ENCODE results near the gene SCYGR6. TPM values are rescaled to one million over a fixed set of nuclear protein-coding genes. Genes with fewer than 3 reads are reported as not detected.

SCYGR6 gene
- total RNA-seq, 1 experiment from 2014 or later: not detected

DNA sequence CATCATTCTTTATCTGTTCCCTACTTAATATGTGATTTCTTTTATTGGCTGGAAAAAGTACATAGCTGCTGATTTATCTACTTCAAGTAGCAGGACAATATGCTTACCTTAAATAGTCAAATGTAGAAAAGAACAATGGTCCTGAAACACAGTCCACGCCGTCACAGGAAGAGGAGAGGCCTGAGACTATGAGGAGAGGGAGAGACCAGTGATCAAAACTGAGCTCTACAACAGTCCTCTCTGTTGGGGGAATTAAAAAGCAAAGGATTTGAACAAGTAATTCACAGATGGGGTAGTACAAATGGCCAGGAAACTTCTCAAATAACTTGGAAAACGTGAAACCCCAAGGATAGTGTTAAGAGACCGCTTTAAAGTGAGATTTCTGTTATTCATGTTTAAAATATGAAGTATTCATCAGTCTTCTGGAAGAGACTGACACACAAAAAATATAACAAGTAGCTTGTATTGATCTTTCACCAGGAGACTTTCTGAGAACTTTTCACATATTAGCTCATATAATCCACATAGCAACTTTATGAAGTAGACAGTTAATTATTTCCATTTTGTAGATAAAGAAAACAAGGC lies 41.3 kb upstream of the SCYGR6 start:
- POLR2A ChIA-PET: interaction anchor here (1.4 kb wide), 1 partner anchor 107 kb away, joined by 11 read pairs; no protein-coding TSS in a partner anchor
- BruUV-seq (replicated peaks): no TSS peak

DNA sequence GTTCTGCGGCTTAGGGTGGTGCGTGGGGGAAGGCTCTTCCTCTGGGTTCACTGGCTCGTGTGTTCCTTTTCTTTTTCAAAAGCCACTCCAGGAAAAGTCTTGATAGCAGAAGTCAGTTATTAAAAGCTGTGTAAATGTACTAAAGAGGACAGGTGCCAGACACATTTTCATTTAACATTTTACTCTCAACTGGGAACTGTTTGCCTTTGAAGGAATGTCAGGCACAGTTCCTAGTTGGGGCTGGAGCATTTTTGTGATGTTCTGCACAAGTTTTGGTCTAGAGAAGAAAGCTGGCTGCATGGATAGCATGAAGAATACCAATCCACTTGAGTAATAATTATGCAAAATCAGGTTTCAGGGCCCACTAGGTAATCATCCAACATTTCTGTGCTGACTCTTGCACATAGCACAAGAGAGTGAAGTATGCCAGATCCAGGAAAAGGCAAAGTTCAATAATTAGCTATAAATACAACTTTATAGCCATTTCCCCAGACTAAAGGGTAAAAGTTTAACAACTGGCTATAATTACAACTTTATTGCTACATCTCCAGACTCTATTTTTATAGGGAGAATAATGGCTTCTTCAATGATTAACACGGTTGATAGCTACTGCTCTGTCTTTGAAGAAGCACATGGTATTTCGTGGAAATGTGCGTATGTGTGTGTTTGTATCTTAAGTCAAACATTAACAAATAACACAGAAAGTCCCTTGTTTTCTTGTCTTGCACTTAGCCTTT lies 37.4 kb upstream of the SCYGR6 start:
- intact Hi-C loops (cut with micrococcal nuclease): loop anchor here (10.0 kb wide), 1 partner anchor 517 kb away; no protein-coding TSS in a partner anchor
- CTCF ChIA-PET: interaction anchor here (0.7 to 1.0 kb wide), 3 partner anchors 101 to 355 kb away, joined by 3 read pairs; no protein-coding TSS in a partner anchor
- ATAC-seq: no peak
- TF ChIP-seq ELF1 (IDR thresholded peaks at IDR 0.05; ENCODE audit: borderline replicate concordance, low read depth): no peak
- no peak for TF ChIP-seq SRF (IDR thresholded peaks at IDR 0.05; ENCODE audit: low read depth)
- no peak for TF ChIP-seq CEBPB (IDR thresholded peaks at IDR 0.05; ENCODE audit: low read depth)
- TF ChIP-seq YY1 (IDR thresholded peaks at IDR 0.05; ENCODE audit: extremely low read depth, insufficient replicate concordance, low read depth, low read length): no peak
- TF ChIP-seq POLR2A (IDR thresholded peaks at IDR 0.05; ENCODE audit: borderline replicate concordance, extremely low read depth, insufficient read depth, insufficient read length): no peak
- no peak for TF ChIP-seq EGR1 (IDR thresholded peaks at IDR 0.05; ENCODE audit: low read depth)
- TF ChIP-seq EZH2phosphoT487 (IDR thresholded peaks at IDR 0.05; ENCODE audit: borderline replicate concordance): no peak
- TF ChIP-seq SIN3A (IDR thresholded peaks at IDR 0.05; ENCODE audit: low read depth): no peak
- no peak for TF ChIP-seq ZFX (IDR thresholded peaks at IDR 0.05)
- TF ChIP-seq, protein P1, sequence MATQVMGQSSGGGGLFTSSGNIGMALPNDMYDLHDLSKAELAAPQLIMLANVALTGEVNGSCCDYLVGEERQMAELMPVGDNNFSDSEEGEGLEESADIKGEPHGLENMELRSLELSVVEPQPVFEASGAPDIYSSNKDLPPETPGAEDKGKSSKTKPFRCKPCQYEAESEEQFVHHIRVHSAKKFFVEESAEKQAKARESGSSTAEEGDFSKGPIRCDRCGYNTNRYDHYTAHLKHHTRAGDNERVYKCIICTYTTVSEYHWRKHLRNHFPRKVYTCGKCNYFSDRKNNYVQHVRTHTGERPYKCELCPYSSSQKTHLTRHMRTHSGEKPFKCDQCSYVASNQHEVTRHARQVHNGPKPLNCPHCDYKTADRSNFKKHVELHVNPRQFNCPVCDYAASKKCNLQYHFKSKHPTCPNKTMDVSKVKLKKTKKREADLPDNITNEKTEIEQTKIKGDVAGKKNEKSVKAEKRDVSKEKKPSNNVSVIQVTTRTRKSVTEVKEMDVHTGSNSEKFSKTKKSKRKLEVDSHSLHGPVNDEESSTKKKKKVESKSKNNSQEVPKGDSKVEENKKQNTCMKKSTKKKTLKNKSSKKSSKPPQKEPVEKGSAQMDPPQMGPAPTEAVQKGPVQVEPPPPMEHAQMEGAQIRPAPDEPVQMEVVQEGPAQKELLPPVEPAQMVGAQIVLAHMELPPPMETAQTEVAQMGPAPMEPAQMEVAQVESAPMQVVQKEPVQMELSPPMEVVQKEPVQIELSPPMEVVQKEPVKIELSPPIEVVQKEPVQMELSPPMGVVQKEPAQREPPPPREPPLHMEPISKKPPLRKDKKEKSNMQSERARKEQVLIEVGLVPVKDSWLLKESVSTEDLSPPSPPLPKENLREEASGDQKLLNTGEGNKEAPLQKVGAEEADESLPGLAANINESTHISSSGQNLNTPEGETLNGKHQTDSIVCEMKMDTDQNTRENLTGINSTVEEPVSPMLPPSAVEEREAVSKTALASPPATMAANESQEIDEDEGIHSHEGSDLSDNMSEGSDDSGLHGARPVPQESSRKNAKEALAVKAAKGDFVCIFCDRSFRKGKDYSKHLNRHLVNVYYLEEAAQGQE (IDR thresholded peaks at IDR 0.05; ENCODE audit: low read depth): no peak
- TF ChIP-seq CBX3 (IDR thresholded peaks at IDR 0.05; ENCODE audit: low read depth): no peak

More for the DNA sequence above, 41.3 kb upstream of the SCYGR6 start:
- Histone ChIP-seq H3K36me3 (ENCODE audit: control insufficient read depth in 1 of 2, insufficient read depth in 2 of 2, low read length in 2 of 2) (no peaks in the 10 kb centered on the region), H3K27me3 (ENCODE audit: insufficient read depth, low read length) (no peaks in the 10 kb centered on the region), H3K9ac (ENCODE audit: low read length) (no peak overlapping the region), H4K20me1 (ENCODE audit: insufficient read depth) (no peaks in the 10 kb centered on the region), H3K27ac (ENCODE audit: low read depth, low read length) (no peak overlapping the region), H3K4me2 (ENCODE audit: low read length) (peak overlapping the region; percentile 0; the same call in 1 of the 2 replicates), H3K79me2 (ENCODE audit: insufficient read depth, low read length) (no peaks in the 10 kb centered on the region), H3K4me3 (replicated peaks in 1 of 2; ENCODE audit: low read depth in 1 of 2, low read length in 2 of 2) (no peak overlapping the region), H2AFZ (ENCODE audit: low read depth, low read length, poor library complexity, severe bottlenecking) (peak overlapping the region; percentile 57), H3K9me3 (ENCODE audit: control insufficient read depth in 1 of 2, insufficient read depth in 1 of 2, low read depth in 1 of 2, low read length in 2 of 2) (no peaks in the 10 kb centered on the region), H3K9me2 (ENCODE audit: insufficient read depth) (no peaks in the 10 kb centered on the region), H3K4me1 (ENCODE audit: control insufficient read depth in 1 of 2, insufficient read depth in 2 of 2, low read length in 2 of 2) (peaks cover 0 to 6% of the 10 kb centered on the region in 2 experiments; a peak in 1 of 4 replicates)
- ATAC-seq (peak; percentile 13; the same call in 1 of the 2 replicates), DNase-seq (ENCODE audit: low read depth, low spot score) (no peak)
- CTCF ChIA-PET: interaction anchor here (0.6 to 3.9 kb wide), 18 partner anchors 8 to 635 kb away, joined by 3 to 72 read pairs (median 6); no protein-coding TSS in a partner anchor
- RAD21 ChIA-PET (ENCODE audit: low non-redundant PET in 1 of 2, low total read pairs in 2 of 2, uncharacterized antibody in 2 of 2, unreplicated experiment in 2 of 2): interaction anchor here (0.7 to 2.4 kb wide), 6 partner anchors 25 to 528 kb away, joined by 3 to 22 read pairs (median 6); no protein-coding TSS in a partner anchor
- intact Hi-C loops (cut with micrococcal nuclease): loop anchor here (1.0 to 10.0 kb wide), 5 partner anchors 108 to 636 kb away; no protein-coding TSS in a partner anchor
- no peak for TF ChIP-seq ELF1 (IDR thresholded peaks at IDR 0.05; ENCODE audit: borderline replicate concordance, low read depth)
- TF ChIP-seq EGR1 (IDR thresholded peaks at IDR 0.05; ENCODE audit: low read depth): no peak
- TF ChIP-seq POLR2AphosphoS5 (IDR thresholded peaks at IDR 0.05; ENCODE audit: low read depth, low read length): no peak
- TF ChIP-seq, protein P2, sequence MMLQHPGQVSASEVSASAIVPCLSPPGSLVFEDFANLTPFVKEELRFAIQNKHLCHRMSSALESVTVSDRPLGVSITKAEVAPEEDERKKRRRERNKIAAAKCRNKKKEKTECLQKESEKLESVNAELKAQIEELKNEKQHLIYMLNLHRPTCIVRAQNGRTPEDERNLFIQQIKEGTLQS (IDR thresholded peaks at IDR 0.05): no peak
- no peak for TF ChIP-seq FOSL1 (IDR thresholded peaks at IDR 0.05; ENCODE audit: low read depth)
- no peak for TF ChIP-seq EZH2 (IDR thresholded peaks at IDR 0.05)
- no peak for TF ChIP-seq CEBPB (IDR thresholded peaks at IDR 0.05; ENCODE audit: low read depth)
- TF ChIP-seq TCF7L2 (IDR thresholded peaks at IDR 0.05; ENCODE audit: borderline replicate concordance, extremely low read depth, insufficient read depth, insufficient read length): no peak
- TF ChIP-seq ZNF274 (IDR thresholded peaks at IDR 0.05; ENCODE audit: low read depth, low read length): no peak
- no peak for TF ChIP-seq ZFX (IDR thresholded peaks at IDR 0.05)
- no peak for TF ChIP-seq YY1 (IDR thresholded peaks at IDR 0.05; ENCODE audit: extremely low read depth, insufficient replicate concordance, low read depth, low read length)
- no peak for TF ChIP-seq POLR2A (IDR thresholded peaks at IDR 0.05; ENCODE audit: borderline replicate concordance, extremely low read depth, insufficient read depth, insufficient read length)

More for the DNA sequence above, 37.4 kb upstream of the SCYGR6 start:
- Histone ChIP-seq H3K4me2 (ENCODE audit: low read length) (no peak overlapping the region), H2AFZ (ENCODE audit: low read depth, low read length, poor library complexity, severe bottlenecking) (no peak overlapping the region), H3K9me2 (ENCODE audit: insufficient read depth) (no peaks in the 10 kb centered on the region), H3K9me3 (ENCODE audit: control insufficient read depth in 1 of 2, insufficient read depth in 1 of 2, low read depth in 1 of 2, low read length in 2 of 2) (no peaks in the 10 kb centered on the region), H3K27me3 (ENCODE audit: insufficient read depth, low read length) (no peaks in the 10 kb centered on the region), H3K4me3 (replicated peaks in 1 of 2; ENCODE audit: low read depth in 1 of 2, low read length in 2 of 2) (no peak overlapping the region), H3K79me2 (ENCODE audit: insufficient read depth, low read length) (no peaks in the 10 kb centered on the region), H3K27ac (ENCODE audit: low read depth, low read length) (no peak overlapping the region), H3K36me3 (ENCODE audit: control insufficient read depth in 1 of 2, insufficient read depth in 2 of 2, low read length in 2 of 2) (no peaks in the 10 kb centered on the region), H3K4me1 (ENCODE audit: control insufficient read depth in 1 of 2, insufficient read depth in 2 of 2, low read length in 2 of 2) (peaks cover 0 to 6% of the 10 kb centered on the region in 2 experiments; a peak in 1 of 4 replicates), H3K9ac (ENCODE audit: low read length) (no peak overlapping the region), H4K20me1 (ENCODE audit: insufficient read depth) (no peaks in the 10 kb centered on the region)
- POLR2A ChIA-PET: no interaction called here
- no peak for DNase-seq (ENCODE audit: low read depth, low spot score)
- BruUV-seq (replicated peaks): no TSS peak
- RAD21 ChIA-PET (ENCODE audit: low non-redundant PET in 1 of 2, low total read pairs in 2 of 2, uncharacterized antibody in 2 of 2, unreplicated experiment in 2 of 2): no interaction called here

All from HCT116 (cell line).